Uterus (tissue), 4 donors: Measurements from ENCODE around the gene GPR158. TPM values are rescaled to one million over a fixed set of nuclear protein-coding genes. Genes with fewer than 3 reads are reported as not detected.

Experiments used
- DNase-seq, 2 donors: peaks; one replicate each; pipeline ENCODE4 v3.0.0-alpha.2; 2019 to 2020
- H3K27ac ChIP-seq, 2 donors: fragments of 200-600 bp; sonication (generic); 1 replicate in 1 of 2; 2 replicates in 1 of 2; pipeline ENCODE4 v1.5.1; 2016 to 2018
- H3K27me3 ChIP-seq, 2 donors: fragments of 200-600 bp; sonication (generic); one replicate each; pipeline ENCODE4 v1.5.1; 2018 to 2019; ENCODE audit warnings: control low read depth in 1 of 2
- H3K36me3 ChIP-seq, 2 donors: fragments of 200-600 bp; sonication (generic); one replicate each; pipeline ENCODE4 v1.5.1; 2019; ENCODE audit warnings: control low read depth in 1 of 2
- H3K4me1 ChIP-seq, 2 donors: fragments of 200-600 bp; sonication (generic); one replicate each; pipeline ENCODE4 v1.5.1; 2018 to 2019; ENCODE audit warnings: control low read depth in 1 of 2
- H3K4me3 ChIP-seq, 2 donors: fragments of 200-600 bp; sonication (generic); 1 replicate in 1 of 2; 2 replicates in 1 of 2; pipeline ENCODE4 v1.5.1; 2018 to 2019; ENCODE audit warnings: mild to moderate bottlenecking in 1 of 2
- H3K9me3 ChIP-seq, 2 donors: fragments of 200-600 bp; sonication (generic); one replicate each; pipeline ENCODE4 v1.5.1; 2019; ENCODE audit warnings: control low read depth in 1 of 2
- CTCF ChIP-seq, 4 experiments: fragments of 200-600 bp in 2 of 4; fragments of 450-650 bp in 2 of 4; sonication (generic) in 2 of 4; IDR thresholded peaks; one replicate each; pipeline ENCODE4 v1.5.1; 2016 to 2019; ENCODE audit warnings: antibody characterized with exemption in 4 of 4, mild to moderate bottlenecking in 2 of 4, moderate library complexity in 1 of 4
- POLR2A ChIP-seq, 2 donors: fragments of 450-650 bp; IDR thresholded peaks; one replicate each; pipeline ENCODE4 v1.6.1; 2016; ENCODE audit warnings: antibody characterized with exemption in 2 of 2, mild to moderate bottlenecking in 1 of 2, moderate library complexity in 1 of 2
- intact Hi-C: fragments of 100-400 bp; cut with DNase I; formaldehyde crosslinking; loops from one replicate; pipeline ENCODE4 v1.15.1; 2023; ENCODE audit warnings: low total_unique reads
- total RNA-seq, 4 donors: library from RNA; depleted of rRNA in 3 of 4; stranded (reverse); fragments of >200 nt in 3 of 4; gene quantifications; one replicate each; pipeline versions ENCODE4 v1.1.0 to v1.2.4, GENCODE V29; 2014 to 2023
- donor health status: DM: yes; HTN: yes; CAD: no.

The GPR158 gene
- total RNA-seq, 4 donors from 2014 or later: 0.07 TPM; not detected in 3

GRCh38 chr10:25573316-25573715 is 398.5 kb downstream of the GPR158 start:
- Histone ChIP-seq H3K4me1 (no peaks in the 10 kb centered on the region), H3K27me3 (no peaks in the 10 kb centered on the region), H3K9me3 (no peaks in the 10 kb centered on the region), H3K36me3 (no peaks in the 10 kb centered on the region), H3K27ac (no peak overlapping the region), H3K4me3 (no peak overlapping the region)
- intact Hi-C loops: no loop called here
- TF ChIP-seq CTCF (IDR thresholded peaks at IDR 0.05): no peak
- no peak for TF ChIP-seq POLR2A (IDR thresholded peaks at IDR 0.05)
- no peak for DNase-seq

- H3K27me3 ChIP-seq: no peaks in the 10 kb centered on the region
- H3K36me3 ChIP-seq: no peaks in the 10 kb centered on the region
- H3K4me3 ChIP-seq: no peak overlapping the region
- intact Hi-C loops: no loop called here
- no peaks in the 10 kb centered on the region for H3K4me1 ChIP-seq
- H3K9me3 ChIP-seq: no peaks in the 10 kb centered on the region
- no peak for DNase-seq
- H3K27ac ChIP-seq: no peak overlapping the region
- TF ChIP-seq CTCF (IDR thresholded peaks at IDR 0.05): no peak
- TF ChIP-seq POLR2A (IDR thresholded peaks at IDR 0.05): no peak
Measured at GRCh38 chr10:25575343-25575742, 400.5 kb downstream of the GPR158 start.

GRCh38 chr10:25578061-25578460 is 403.3 kb downstream of the GPR158 start:
- Histone ChIP-seq H3K9me3 (no peaks in the 10 kb centered on the region), H3K27ac (no peak overlapping the region), H3K4me3 (no peak overlapping the region), H3K36me3 (no peaks in the 10 kb centered on the region), H3K27me3 (no peaks in the 10 kb centered on the region), H3K4me1 (no peaks in the 10 kb centered on the region)
- no peak for TF ChIP-seq CTCF (IDR thresholded peaks at IDR 0.05)
- TF ChIP-seq POLR2A (IDR thresholded peaks at IDR 0.05): no peak
- intact Hi-C loops: no loop called here
- no peak for DNase-seq

GRCh38 chr10:25582961-25583360 is 408.2 kb downstream of the GPR158 start:
- intact Hi-C loops: no loop called here
- Histone ChIP-seq H3K36me3 (no peaks in the 10 kb centered on the region), H3K9me3 (no peaks in the 10 kb centered on the region), H3K4me1 (no peaks in the 10 kb centered on the region), H3K27me3 (no peaks in the 10 kb centered on the region), H3K4me3 (no peak overlapping the region), H3K27ac (no peak overlapping the region)
- TF ChIP-seq CTCF (IDR thresholded peaks at IDR 0.05): no peak
- TF ChIP-seq POLR2A (IDR thresholded peaks at IDR 0.05): no peak
- no peak for DNase-seq

GRCh38 chr10:25600651-25601050 is 425.9 kb downstream of the GPR158 start:
- Histone ChIP-seq H3K9me3 (no peaks in the 10 kb centered on the region), H3K4me1 (no peaks in the 10 kb centered on the region), H3K4me3 (no peak overlapping the region), H3K27ac (no peak overlapping the region), H3K27me3 (no peaks in the 10 kb centered on the region), H3K36me3 (no peaks in the 10 kb centered on the region)
- intact Hi-C loops: no loop called here
- TF ChIP-seq CTCF (IDR thresholded peaks at IDR 0.05): no peak
- no peak for DNase-seq
